ENCODE results near the gene HOXA6. TPM values are rescaled to one million over a fixed set of nuclear protein-coding genes. Genes with fewer than 3 reads are reported as not detected.

Gene HOXA6
- total and polyA plus RNA-seq, 2 donors (not counting 1 experiment from before 2014, with no cell fraction given), result 0.18 to 0.49 TPM

DNA sequence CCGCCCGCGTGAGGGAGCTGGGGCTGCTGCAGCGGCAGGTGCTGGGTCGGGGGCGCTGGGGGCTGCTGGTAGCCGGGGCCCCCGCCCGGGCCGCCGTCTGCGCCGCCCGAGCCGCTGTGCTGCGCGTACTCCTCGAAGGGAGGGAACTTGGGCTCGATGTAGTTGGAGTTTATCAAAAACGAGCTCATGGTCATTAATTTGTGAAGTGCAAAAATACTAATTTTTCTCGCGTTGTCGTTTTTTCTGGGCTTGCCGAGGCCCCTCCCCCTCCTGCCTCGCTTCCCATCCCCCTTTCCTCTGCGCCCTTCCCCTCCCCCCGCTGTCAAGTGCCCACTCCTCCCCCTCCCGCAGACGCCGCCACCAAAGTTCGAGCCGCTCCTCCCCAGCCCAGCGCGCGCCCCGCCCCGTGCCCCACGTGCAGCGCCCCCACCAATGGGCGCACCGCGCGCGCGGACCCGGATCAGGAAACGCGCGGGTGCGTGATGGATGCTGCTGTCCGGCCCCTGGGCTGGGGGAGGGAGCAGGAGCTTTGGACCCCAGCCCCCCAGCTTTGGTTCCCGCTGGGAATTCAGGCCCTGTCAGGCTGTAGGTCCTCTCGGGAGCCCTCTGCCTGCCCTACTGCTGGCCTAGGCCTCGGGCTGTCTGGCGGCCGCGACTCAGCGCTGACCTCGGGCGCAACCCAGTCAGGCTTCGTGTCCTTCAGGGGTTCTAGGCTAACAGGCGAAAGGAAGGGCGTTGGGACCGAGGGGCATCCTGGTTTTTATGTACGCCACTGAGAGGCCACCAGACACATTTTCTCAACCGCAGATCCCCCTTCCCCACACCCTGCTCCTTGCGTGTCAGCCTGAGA lies 16.8 kb downstream of the HOXA6 start, which contains the start of gene HOXA4:
TSS of gene HOXA4 (minus strand) at position 218 of the 850 bp plus-strand sequence. CDS start at position 194, 24 bp downstream.
- Histone ChIP-seq H3K27me3 (replicated peaks in 1 of 4; ENCODE audit: control extremely low read depth in 1 of 4, control insufficient read depth in 3 of 4, insufficient read depth in 4 of 4, low read length in 3 of 4) (peaks cover 0 to 22% (median 5%) of the 10 kb centered on the region in 4 experiments), H3K4me2 (replicated peaks; ENCODE audit: low read depth, low read length, poor library complexity, severe bottlenecking) (peak within 1 kb of the TSS; percentile 74), H3K36me3 (replicated peaks in 1 of 2; ENCODE audit: control extremely low read depth in 1 of 2, control insufficient read depth in 1 of 2, extremely low read depth in 1 of 2, insufficient read depth in 2 of 2, low read length in 1 of 2) (no peaks in the 10 kb centered on the region), H3K9ac (ENCODE audit: low read length) (peak within 1 kb of the TSS; percentile 71), H3K4me3 (ENCODE audit: control extremely low read depth in 1 of 5, extremely low read depth in 1 of 5, insufficient read depth in 1 of 5, low read depth in 2 of 5, low read length in 4 of 5) (peak within 1 kb of the TSS; percentile 48 to 72 (median 58)), H2AFZ (ENCODE audit: insufficient read depth, low read depth, low read length, poor library complexity, severe bottlenecking) (peak within 1 kb of the TSS; percentile 83), H3K27ac (ENCODE audit: low read length in 2 of 2) (peak within 1 kb of the TSS; percentile 54 to 57), H3K9me3 (ENCODE audit: control extremely low read depth in 1 of 3, control insufficient read depth in 2 of 3, insufficient read depth in 1 of 3, low read length in 2 of 3) (peaks cover 0 to 13% (median 0%) of the 10 kb centered on the region in 3 donors), H3K4me1 (ENCODE audit: control insufficient read depth in 2 of 2, insufficient read depth in 2 of 2, low read length in 2 of 2) (no peaks in the 10 kb centered on the region), H3K79me2 (ENCODE audit: control insufficient read depth, insufficient read depth, low read length) (no peaks in the 10 kb centered on the region), H4K20me1 (ENCODE audit: control insufficient read depth, insufficient read depth, low read length, poor library complexity, severe bottlenecking) (no peaks in the 10 kb centered on the region)
- Mint-ChIP-seq H3K9me3 (ENCODE audit: insufficient read depth) (peaks cover 2% of the 10 kb centered on the region), H3K27me3 (peaks cover 65% of the 10 kb centered on the region), H3K27ac (peak within 1 kb of the TSS; percentile 67), H3K4me3 (peak within 1 kb of the TSS; percentile 80), H3K4me1 (no peaks in the 10 kb centered on the region)
- no peak for TF ChIP-seq EZH2 (IDR thresholded peaks at IDR 0.05; ENCODE audit: borderline replicate concordance, insufficient read depth, low read depth, low read length, poor library complexity, severe bottlenecking)
- no peak for TF ChIP-seq CTCF (IDR thresholded peaks at IDR 0.05)
- POLR2A ChIA-PET, result no interaction called here
- WGBS (ENCODE audit: insufficient coverage), result 32% methylated on average over 45 of the region's 67 CpGs
- DNase-seq (peak; percentile 63), ATAC-seq (ENCODE audit: low read depth) (peak; percentile 93)
- intact Hi-C loops (cut with micrococcal nuclease), result loop anchor here (1.0 kb wide), 2 partner anchors 34 to 266 kb away; partner anchors contain the start of gene SKAP2
- CTCF ChIA-PET, result interaction anchor here (0.9 to 1.3 kb wide), 4 partner anchors 12 to 30 kb away, joined by 3 to 5 read pairs (median 4); partner anchors contain the start of gene HOXA5

Measured in B cell (primary cell).